Hepatocyte (in vitro differentiated cells): ENCODE results near the gene MEIS1.

Experiments
- CTCF ChIP-seq: fragments of 200-600 bp; sonication (generic); IDR thresholded peaks from 2 replicates; pipeline ENCODE4 v1.5.1; 2016; ENCODE audit warnings: antibody characterized with exemption, mild to moderate bottlenecking; ENCODE audit not compliant: poor library complexity
- EZH2 ChIP-seq: fragments of 200-600 bp; sonication (generic); IDR thresholded peaks from 2 replicates; pipeline ENCODE4 v1.6.1; 2016; ENCODE audit warnings: antibody characterized with exemption, mild to moderate bottlenecking, borderline replicate concordance

GRCh38 chr2:66423391-66424124, 11.4 kb upstream of the MEIS1 start:
- TF ChIP-seq CTCF (no peak), EZH2 (no peak)
